Measurements from ENCODE around the gene TPM1. TPM values are rescaled to one million over a fixed set of nuclear protein-coding genes. Genes with fewer than 3 reads are reported as not detected.

Gene TPM1
- total and polyA plus RNA-seq, 3 experiments from 2014 or later = 8.3 to 9.9 (median 9.4) TPM

DNA sequence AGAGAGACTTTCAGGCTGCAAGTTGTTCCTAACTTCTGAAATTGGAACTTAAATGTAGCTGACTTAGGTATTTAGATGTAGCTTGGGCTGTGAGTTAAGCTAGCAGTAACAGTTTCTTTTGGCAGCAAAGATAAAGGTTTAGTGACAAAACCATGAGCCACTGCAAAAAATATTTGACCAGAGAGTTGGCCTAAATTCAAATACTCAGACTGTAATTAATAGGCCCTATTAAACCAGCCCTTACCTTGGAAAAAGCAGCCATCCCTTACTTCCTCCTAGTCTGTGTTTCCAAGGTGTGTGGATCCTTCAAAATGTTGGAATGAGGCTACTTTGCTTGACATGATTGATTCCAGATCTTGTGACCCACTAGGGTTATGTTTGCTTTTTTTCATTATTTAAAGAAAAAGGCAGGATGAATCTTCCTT, 8.2 kb downstream of the TPM1 start:
- CTCF ChIA-PET = no interaction called here

DNA sequence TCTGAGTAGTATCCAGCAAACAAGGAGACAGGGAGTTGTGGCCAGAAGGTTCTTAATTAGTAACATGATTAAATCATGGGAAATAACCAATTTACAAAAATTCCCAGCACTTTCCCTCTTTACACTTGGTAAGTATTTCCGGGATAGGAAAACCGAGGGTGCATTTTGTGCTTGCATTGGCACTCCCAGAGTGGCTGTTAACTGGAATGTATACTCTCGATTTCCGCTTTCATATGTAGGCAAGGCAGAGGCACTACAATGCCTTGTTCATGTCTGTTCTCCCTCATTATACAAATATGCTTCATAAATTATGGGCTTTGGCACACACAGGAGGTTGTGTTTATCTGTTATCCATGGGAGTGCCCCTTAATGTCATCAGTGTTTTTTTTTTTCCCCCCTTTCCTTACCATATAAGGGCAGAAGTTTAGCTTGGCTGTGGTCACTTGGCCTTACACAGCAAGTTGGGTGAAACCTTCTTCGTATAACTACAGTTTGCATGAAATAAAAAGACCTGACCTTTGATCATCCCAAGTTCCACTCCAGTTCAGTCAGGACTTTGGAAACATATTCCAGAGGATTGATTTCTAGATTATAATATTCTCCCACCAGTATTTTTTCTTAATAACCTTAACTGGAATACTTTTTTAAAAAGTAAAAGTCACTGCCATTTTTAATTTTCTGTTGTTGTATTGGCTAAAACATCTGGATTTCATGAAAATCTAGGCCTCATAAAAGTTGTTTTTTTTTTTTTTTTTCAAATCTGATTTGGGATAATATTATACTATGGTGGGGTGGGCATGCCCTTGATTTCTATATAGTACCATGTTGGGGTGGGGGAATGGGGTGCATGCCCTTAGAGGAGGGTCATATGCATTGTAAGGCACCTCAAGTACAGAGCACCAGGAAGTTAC, 8.9 kb downstream of the TPM1 start:
- Mint-ChIP-seq H3K27me3 (peaks cover 6 to 8% of the 10 kb centered on the region in 2 donors), H3K4me3 (peak overlapping the region in 1 of 7 donors; percentile 98), H3K36me3 (peaks cover 0 to 4% (median 0%) of the 10 kb centered on the region in 3 donors), H3K9me3 (no peaks in the 10 kb centered on the region), H3K27ac (peak overlapping the region in 1 of 8 donors; percentile 3), H3K4me1 (peaks cover 16 to 35% (median 19%) of the 10 kb centered on the region in 3 donors)
- Histone ChIP-seq H3K4me3 (ENCODE audit: low read length) (no peak overlapping the region), H3K4me1 (ENCODE audit: insufficient read depth, low read length) (peaks cover 11% of the 10 kb centered on the region), H3K9me3 (ENCODE audit: low read length) (no peaks in the 10 kb centered on the region), H3K27me3 (ENCODE audit: insufficient read depth, low read length, poor library complexity, severe bottlenecking) (peaks cover 11% of the 10 kb centered on the region), H3K27ac (ENCODE audit: low read depth, low read length) (peak overlapping the region; percentile 49), H3K36me3 (ENCODE audit: insufficient read depth, low read length) (no peaks in the 10 kb centered on the region)
- ChIA-PET CTCF (no interaction called here), POLR2A (no interaction called here)
- DNase-seq = no peak

More for the DNA sequence above, 8.2 kb downstream of the TPM1 start:
- Histone ChIP-seq H3K4me1 (ENCODE audit: insufficient read depth, low read length) (peaks cover 11% of the 10 kb centered on the region), H3K36me3 (ENCODE audit: insufficient read depth, low read length) (no peaks in the 10 kb centered on the region), H3K4me3 (ENCODE audit: low read length) (no peak overlapping the region), H3K27ac (ENCODE audit: low read depth, low read length) (peak overlapping the region; percentile 49), H3K27me3 (ENCODE audit: insufficient read depth, low read length, poor library complexity, severe bottlenecking) (peaks cover 17% of the 10 kb centered on the region), H3K9me3 (ENCODE audit: low read length) (no peaks in the 10 kb centered on the region)
- H3K27ac Mint-ChIP-seq = no peak overlapping the region
- peaks cover 12 to 14% of the 10 kb centered on the region in 2 donors for H3K27me3 Mint-ChIP-seq
- peak overlapping the region in 1 of 7 donors; percentile 98 for H3K4me3 Mint-ChIP-seq
- H3K9me3 Mint-ChIP-seq = no peaks in the 10 kb centered on the region
- DNase-seq = no peak
- POLR2A ChIA-PET = no interaction called here
- H3K4me1 Mint-ChIP-seq = peaks cover 16 to 35% (median 19%) of the 10 kb centered on the region in 3 donors
- H3K36me3 Mint-ChIP-seq = peaks cover 0 to 4% (median 0%) of the 10 kb centered on the region in 3 donors

DNA sequence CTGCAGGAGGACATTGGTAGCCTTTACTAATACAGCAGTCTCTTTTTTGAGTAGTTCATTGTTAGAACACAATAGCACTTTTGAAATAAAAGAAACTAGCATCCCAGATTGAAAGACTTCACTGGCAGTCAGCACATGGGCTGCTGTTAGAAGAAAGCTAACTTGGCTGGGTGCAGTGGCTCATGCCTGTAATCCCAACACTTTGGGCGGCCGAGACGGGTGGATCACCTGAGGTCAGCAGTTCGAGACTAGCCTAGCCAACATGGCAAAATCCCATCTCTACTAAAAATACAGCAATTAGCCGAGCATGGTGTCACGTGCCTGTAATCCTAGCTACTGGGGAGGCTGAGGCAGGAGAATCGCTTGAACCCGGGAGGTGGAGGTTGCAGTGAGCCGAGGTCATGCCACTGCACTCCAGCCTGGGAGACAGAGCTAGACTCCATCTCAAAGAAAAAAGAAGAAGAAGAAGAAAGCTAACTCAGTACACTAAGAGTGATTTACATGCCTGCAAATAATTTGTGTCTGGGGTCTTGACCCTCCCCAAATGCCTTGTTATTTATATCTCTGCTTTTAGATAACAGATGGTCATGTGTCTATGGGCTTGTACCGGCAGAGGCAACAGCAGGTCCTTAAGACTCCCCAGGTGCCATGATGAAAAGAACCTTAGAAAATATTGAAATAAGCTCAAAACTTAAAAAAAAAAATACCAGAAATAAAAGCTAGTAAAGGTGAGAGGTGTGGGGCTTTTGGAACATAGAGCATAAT, 9.7 kb downstream of the TPM1 start:
- CTCF ChIA-PET = no interaction called here

DNA sequence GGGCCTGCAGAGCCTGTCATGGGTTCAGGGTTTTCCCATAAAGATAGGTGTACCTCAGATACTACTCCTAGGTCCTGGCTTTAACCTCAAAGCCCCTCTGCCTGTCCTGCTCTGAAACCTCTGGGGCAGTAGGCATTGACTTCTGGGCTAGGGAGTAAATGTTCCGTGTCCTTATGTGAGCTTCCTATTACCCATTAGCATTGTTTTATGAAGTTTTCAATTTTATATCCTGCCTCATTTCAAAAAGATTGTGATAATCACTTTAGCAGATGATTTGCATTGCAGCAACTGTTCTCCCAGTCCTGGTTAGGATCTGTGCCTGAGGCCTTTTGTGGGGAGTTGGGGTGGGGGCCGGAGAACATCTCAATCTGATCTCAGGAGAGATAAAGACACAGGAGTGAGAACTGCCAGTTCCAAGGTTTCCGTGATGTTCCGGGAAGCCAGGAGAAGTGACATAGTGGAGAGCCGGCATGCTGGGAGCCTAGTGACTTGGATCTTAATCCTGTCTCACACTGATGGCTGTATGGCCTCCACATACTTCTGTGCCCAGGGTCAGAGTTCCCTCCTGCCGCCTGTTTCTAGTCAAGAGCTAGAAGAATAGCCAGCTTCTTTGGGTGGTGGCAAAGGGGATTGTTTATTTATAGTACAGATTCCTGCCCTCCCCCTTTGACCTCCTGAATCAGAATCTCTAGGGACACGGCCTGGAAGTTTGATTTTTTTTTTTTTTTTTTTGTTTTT, 10.6 kb downstream of the TPM1 start:
- H3K9me3 ChIP-seq (ENCODE audit: low read length) = no peaks in the 10 kb centered on the region

More for the DNA sequence above, 9.7 kb downstream of the TPM1 start:
- Mint-ChIP-seq H3K27me3 (no peaks in the 10 kb centered on the region), H3K9me3 (no peaks in the 10 kb centered on the region), H3K27ac (peak overlapping the region in 1 of 8 donors; percentile 3), H3K36me3 (peaks cover 0 to 7% (median 0%) of the 10 kb centered on the region in 3 donors), H3K4me3 (peak overlapping the region in 1 of 7 donors; percentile 23), H3K4me1 (peaks cover 16 to 34% (median 19%) of the 10 kb centered on the region in 3 donors)
- POLR2A ChIA-PET = no interaction called here
- DNase-seq = no peak
- Histone ChIP-seq H3K4me1 (ENCODE audit: insufficient read depth, low read length) (peaks cover 11% of the 10 kb centered on the region), H3K27ac (ENCODE audit: low read depth, low read length) (peak overlapping the region; percentile 49), H3K27me3 (ENCODE audit: insufficient read depth, low read length, poor library complexity, severe bottlenecking) (peaks cover 2% of the 10 kb centered on the region), H3K4me3 (ENCODE audit: low read length) (no peak overlapping the region), H3K9me3 (ENCODE audit: low read length) (no peaks in the 10 kb centered on the region), H3K36me3 (ENCODE audit: insufficient read depth, low read length) (no peaks in the 10 kb centered on the region)

DNA sequence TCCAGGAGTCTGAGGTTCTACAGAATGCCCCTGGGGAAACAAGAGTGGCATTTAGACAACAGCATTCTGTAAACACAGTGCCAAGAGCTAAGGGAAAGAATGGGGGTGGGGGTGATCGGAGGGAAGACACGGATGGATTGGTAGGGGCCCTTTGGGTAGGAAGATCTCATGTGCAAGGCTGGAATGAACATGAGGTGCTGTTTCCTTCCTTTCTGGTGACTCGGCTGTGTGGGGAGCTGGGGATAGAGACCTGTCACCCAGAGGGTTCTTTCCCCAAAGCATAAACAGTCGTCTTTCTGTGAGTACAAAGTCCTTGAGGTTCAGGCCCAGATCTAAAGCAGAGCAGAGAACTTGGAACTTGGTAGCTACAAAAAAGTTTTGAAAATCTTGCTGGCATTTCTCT, 11.7 kb downstream of the TPM1 start:
- DNase-seq = no peak
- Histone ChIP-seq H3K9me3 (ENCODE audit: low read length) (no peaks in the 10 kb centered on the region), H3K4me1 (ENCODE audit: insufficient read depth, low read length) (peaks cover 4% of the 10 kb centered on the region), H3K27ac (ENCODE audit: low read depth, low read length) (no peak overlapping the region), H3K36me3 (ENCODE audit: insufficient read depth, low read length) (peaks cover 8% of the 10 kb centered on the region), H3K27me3 (ENCODE audit: insufficient read depth, low read length, poor library complexity, severe bottlenecking) (no peaks in the 10 kb centered on the region), H3K4me3 (ENCODE audit: low read length) (no peak overlapping the region)
- Mint-ChIP-seq H3K9me3 (no peaks in the 10 kb centered on the region), H3K27me3 (no peaks in the 10 kb centered on the region), H3K27ac (peak overlapping the region in 1 of 8 donors; percentile 64), H3K36me3 (peaks cover 0 to 22% (median 8%) of the 10 kb centered on the region in 3 donors), H3K4me1 (peaks cover 7 to 20% (median 8%) of the 10 kb centered on the region in 3 donors), H3K4me3 (peak overlapping the region in 1 of 7 donors; percentile 60)
- CTCF ChIA-PET = no interaction called here
- POLR2A ChIA-PET = no interaction called here

More for the DNA sequence above, 10.6 kb downstream of the TPM1 start:
- no peak overlapping the region for H3K27ac Mint-ChIP-seq
- peaks cover 12 to 26% (median 13%) of the 10 kb centered on the region in 3 donors for H3K4me1 Mint-ChIP-seq
- ChIA-PET POLR2A (no interaction called here), CTCF (no interaction called here)
- no peak for DNase-seq
- no peaks in the 10 kb centered on the region for H3K27me3 Mint-ChIP-seq
- H3K4me1 ChIP-seq (ENCODE audit: insufficient read depth, low read length) = peaks cover 5% of the 10 kb centered on the region
- H3K36me3 Mint-ChIP-seq = peaks cover 0 to 16% (median 6%) of the 10 kb centered on the region in 3 donors
- H3K36me3 ChIP-seq (ENCODE audit: insufficient read depth, low read length) = peaks cover 7% of the 10 kb centered on the region
- H3K4me3 Mint-ChIP-seq = peak overlapping the region in 1 of 7 donors; percentile 23
- H3K9me3 Mint-ChIP-seq = no peaks in the 10 kb centered on the region
- H3K27ac ChIP-seq (ENCODE audit: low read depth, low read length) = no peak overlapping the region
- H3K27me3 ChIP-seq (ENCODE audit: insufficient read depth, low read length, poor library complexity, severe bottlenecking) = no peaks in the 10 kb centered on the region
- H3K4me3 ChIP-seq (ENCODE audit: low read length) = no peak overlapping the region

DNA sequence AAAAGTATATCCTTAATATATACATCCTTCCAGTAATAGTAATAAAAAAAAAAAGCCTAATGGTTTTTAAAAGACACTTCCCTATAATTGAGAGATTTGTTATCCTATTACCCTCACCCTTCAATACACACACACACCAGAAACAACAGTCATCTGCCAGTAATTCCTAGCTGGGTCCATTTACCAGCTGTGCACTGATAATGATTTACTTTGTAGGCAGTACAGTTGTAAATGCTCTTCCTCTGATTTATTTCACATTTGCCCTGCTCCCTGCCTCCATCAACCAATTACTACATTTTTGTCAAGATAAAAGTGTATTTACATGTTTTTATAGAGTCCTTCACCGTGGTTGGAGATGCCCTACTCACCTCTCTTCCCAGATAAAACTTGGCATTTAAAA, 12.4 kb downstream of the TPM1 start:
- Mint-ChIP-seq H3K27ac (no peak overlapping the region), H3K9me3 (no peaks in the 10 kb centered on the region), H3K36me3 (peaks cover 0 to 29% (median 8%) of the 10 kb centered on the region in 3 donors), H3K4me1 (peaks cover 0 to 13% (median 2%) of the 10 kb centered on the region in 3 donors), H3K4me3 (peak overlapping the region in 1 of 7 donors; percentile 60), H3K27me3 (no peaks in the 10 kb centered on the region)
- Histone ChIP-seq H3K4me1 (ENCODE audit: insufficient read depth, low read length) (no peaks in the 10 kb centered on the region), H3K4me3 (ENCODE audit: low read length) (no peak overlapping the region), H3K27ac (ENCODE audit: low read depth, low read length) (no peak overlapping the region), H3K36me3 (ENCODE audit: insufficient read depth, low read length) (peaks cover 13% of the 10 kb centered on the region), H3K9me3 (ENCODE audit: low read length) (no peaks in the 10 kb centered on the region), H3K27me3 (ENCODE audit: insufficient read depth, low read length, poor library complexity, severe bottlenecking) (no peaks in the 10 kb centered on the region)
- ChIA-PET POLR2A (no interaction called here), CTCF (no interaction called here)
- DNase-seq = no peak

DNA sequence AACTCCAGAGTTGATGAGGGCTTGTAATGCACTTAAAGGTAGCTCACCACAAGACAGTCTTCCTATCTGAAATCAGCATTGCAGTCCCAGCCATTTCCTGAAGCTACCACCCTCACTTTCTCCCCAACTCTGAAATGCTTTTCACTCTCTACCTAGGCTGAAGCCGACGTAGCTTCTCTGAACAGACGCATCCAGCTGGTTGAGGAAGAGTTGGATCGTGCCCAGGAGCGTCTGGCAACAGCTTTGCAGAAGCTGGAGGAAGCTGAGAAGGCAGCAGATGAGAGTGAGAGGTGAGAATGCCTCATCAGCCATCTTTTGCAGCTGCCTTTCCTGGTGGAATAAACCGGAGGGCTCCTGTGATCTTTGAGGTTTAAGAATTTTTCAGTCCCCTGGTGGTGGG, 14.3 kb downstream of the TPM1 start:
- H3K4me3 ChIP-seq (ENCODE audit: low read length) = no peak overlapping the region
- no peaks in the 10 kb centered on the region for H3K4me1 ChIP-seq (ENCODE audit: insufficient read depth, low read length)
- Mint-ChIP-seq H3K9me3 (no peaks in the 10 kb centered on the region), H3K4me1 (peaks cover 0 to 2% (median 0%) of the 10 kb centered on the region in 3 donors), H3K27me3 (no peaks in the 10 kb centered on the region), H3K27ac (no peak overlapping the region), H3K4me3 (no peak overlapping the region), H3K36me3 (peaks cover 3 to 46% (median 22%) of the 10 kb centered on the region in 3 donors)
- DNase-seq = no peak
- H3K27me3 ChIP-seq (ENCODE audit: insufficient read depth, low read length, poor library complexity, severe bottlenecking) = no peaks in the 10 kb centered on the region
- peaks cover 24% of the 10 kb centered on the region for H3K36me3 ChIP-seq (ENCODE audit: insufficient read depth, low read length)
- no peaks in the 10 kb centered on the region for H3K9me3 ChIP-seq (ENCODE audit: low read length)
- H3K27ac ChIP-seq (ENCODE audit: low read depth, low read length) = no peak overlapping the region
- CTCF ChIA-PET = interaction anchor here (1.9 kb wide), 1 partner anchor 9 kb away, joined by 11 read pairs; no protein-coding TSS in a partner anchor
- POLR2A ChIA-PET = no interaction called here
